HCT116 (cell line): ENCODE data around the gene ASMTL. TPM values are rescaled to one million over a fixed set of nuclear protein-coding genes. Genes with fewer than 3 reads are reported as not detected.

Experiments used
- ATAC-seq: fragments of 200-7000 bp; cut with Tn5 transposase; 2 replicates; pipeline ENCODE4 v1.9.1; 2020; ENCODE audit warnings: mild to moderate bottlenecking, moderate library complexity
- BruUV-seq: library from RNA; stranded (reverse); fragments of 400-500 nt; replicated peaks from 2 replicates; lab custom pipeline; 2021; lab: Mats Ljungman, UMichigan
- CTCF ChIA-PET: fragments of 300-600 bp; sonication (Branson Sonifier 250); formaldehyde crosslinking; loops from one replicate; lab custom pipeline; 2021; ENCODE audit warnings: antibody characterized with exemption; lab: Charles Lee
- POLR2A ChIA-PET: fragments of 300-600, 350-600 bp; sonication (Branson Sonifier 250); formaldehyde crosslinking; loops from one replicate; lab custom pipeline; 2021; ENCODE audit warnings: antibody characterized with exemption; lab: Charles Lee
- RAD21 ChIA-PET, 2 experiments: fragments of 300-600 bp; sonication (Branson Sonifier 250); formaldehyde crosslinking; loops; one replicate each; lab custom pipeline; 2023; ENCODE audit warnings: low total read pairs in 2 of 2; ENCODE audit not compliant: uncharacterized antibody in 2 of 2, unreplicated experiment in 2 of 2, low non-redundant PET in 1 of 2; lab: Charles Lee
- DNase-seq: peaks from one replicate; pipeline ENCODE4 v3.0.0-alpha.2; 2010; ENCODE audit warnings: low read depth, low spot score
- H2AFZ ChIP-seq: fragments of 200-600 bp; shearing (Covaris generic), sonication (generic); 2 replicates; pipeline ENCODE4 v1.6.1; 2017; ENCODE audit warnings: low read depth, mixed run types, mixed read lengths, antibody characterized with exemption, low read length; ENCODE audit not compliant: poor library complexity, severe bottlenecking
- H3K27ac ChIP-seq: 2 replicates; pipeline ENCODE4 v1.5.1; 2012; ENCODE audit warnings: low read depth, low read length
- H3K27me3 ChIP-seq: fragments of 200-600 bp; sonication (generic); 2 replicates; pipeline ENCODE4 v1.6.1; 2016; ENCODE audit warnings: mixed run types, low read length, mixed read lengths; ENCODE audit not compliant: insufficient read depth
- H3K36me3 ChIP-seq, 2 experiments: fragments of 200-500 bp in 1 of 2; fragments of 200-600 bp in 1 of 2; sonication (Bioruptor generic) in 1 of 2; sonication (generic) in 1 of 2; 2 replicates each; pipeline versions ENCODE4 v1.5.1 to v1.6.1; 2014 to 2016; ENCODE audit warnings: low read length in 2 of 2, inconsistent platforms in 1 of 2, mixed read lengths in 1 of 2, mixed run types in 1 of 2; ENCODE audit not compliant: insufficient read depth in 2 of 2, control insufficient read depth in 1 of 2
- H3K4me1 ChIP-seq, 2 experiments: fragments of 200-600 bp in 1 of 2; sonication (generic) in 1 of 2; 2 replicates each; pipeline versions ENCODE4 v1.5.1 to v1.6.1; 2012 to 2017; ENCODE audit warnings: low read length in 2 of 2, inconsistent platforms in 1 of 2, mild to moderate bottlenecking in 1 of 2, mixed read lengths in 1 of 2, mixed run types in 1 of 2, moderate library complexity in 1 of 2; ENCODE audit not compliant: insufficient read depth in 2 of 2, control insufficient read depth in 1 of 2
- H3K4me2 ChIP-seq: fragments of 200-600 bp; sonication (generic); 2 replicates; pipeline ENCODE4 v1.6.1; 2017; ENCODE audit warnings: mixed run types, low read length, mixed read lengths
- H3K4me3 ChIP-seq, 2 experiments: fragments of 200-600 bp in 1 of 2; sonication (generic) in 1 of 2; replicated peaks in 1 of 2; 2 replicates each; pipeline ENCODE4 v1.5.1; 2011 to 2016; ENCODE audit warnings: low read length in 2 of 2, control low read depth in 1 of 2, low read depth in 1 of 2, mild to moderate bottlenecking in 1 of 2, mixed read lengths in 1 of 2, mixed run types in 1 of 2
- H3K79me2 ChIP-seq: fragments of 200-600 bp; sonication (generic); 2 replicates; pipeline ENCODE4 v1.6.1; 2017; ENCODE audit warnings: mild to moderate bottlenecking, mixed run types, low read length, moderate library complexity, mixed read lengths; ENCODE audit not compliant: insufficient read depth
- H3K9ac ChIP-seq: fragments of 200-600 bp; sonication (generic); 2 replicates; pipeline ENCODE4 v1.6.1; 2016; ENCODE audit warnings: low read length, mixed read lengths
- H3K9me2 ChIP-seq: fragments of 200-600 bp; sonication (generic), shearing (Covaris generic); 2 replicates; pipeline ENCODE4 v1.6.1; 2017; ENCODE audit warnings: mixed run types, mild to moderate bottlenecking, moderate library complexity; ENCODE audit not compliant: insufficient read depth
- H3K9me3 ChIP-seq, 2 experiments: fragments of 200-500 bp in 1 of 2; fragments of 200-600 bp in 1 of 2; sonication (Bioruptor generic) in 1 of 2; sonication (generic) in 1 of 2; 2 replicates each; pipeline ENCODE4 v1.6.1; 2014 to 2017; ENCODE audit warnings: low read length in 2 of 2, mixed read lengths in 2 of 2, inconsistent platforms in 1 of 2, low read depth in 1 of 2, mild to moderate bottlenecking in 1 of 2, mixed run types in 1 of 2, moderate library complexity in 1 of 2; ENCODE audit not compliant: control insufficient read depth in 1 of 2, insufficient read depth in 1 of 2
- H4K20me1 ChIP-seq: fragments of 200-600 bp; sonication (generic), shearing (Covaris generic); 2 replicates; pipeline ENCODE4 v1.6.1; 2017; ENCODE audit warnings: mixed run types, mild to moderate bottlenecking, moderate library complexity; ENCODE audit not compliant: insufficient read depth
- ATF3 ChIP-seq: IDR thresholded peaks from 2 replicates; pipeline ENCODE4 v1.6.1; 2012
- CBX3 ChIP-seq: IDR thresholded peaks from 2 replicates; pipeline ENCODE4 v1.6.1; 2012; ENCODE audit warnings: low read depth
- ELF1 ChIP-seq: IDR thresholded peaks from 2 replicates; pipeline ENCODE4 v1.6.1; 2012; ENCODE audit warnings: low read depth, borderline replicate concordance
- EZH2phosphoT487 ChIP-seq: fragments of 200-600 bp; IDR thresholded peaks from 2 replicates; pipeline ENCODE4 v1.6.1; 2018; ENCODE audit warnings: antibody characterized with exemption, borderline replicate concordance
- REST ChIP-seq: IDR thresholded peaks from 2 replicates; pipeline ENCODE4 v1.6.1; 2012; ENCODE audit warnings: low read depth
- YY1 ChIP-seq: IDR thresholded peaks from 2 replicates; pipeline ENCODE4 v1.6.1; 2011; ENCODE audit warnings: low read length, low read depth, moderate library complexity, mild to moderate bottlenecking; ENCODE audit not compliant: insufficient replicate concordance; ENCODE audit errors: extremely low read depth
- ZFX ChIP-seq: fragments of 450-650 bp; IDR thresholded peaks from 2 replicates; pipeline ENCODE4 v1.6.1; 2017
- ZNF274 ChIP-seq: fragments of 200-500 bp; sonication (Bioruptor generic); IDR thresholded peaks from 2 replicates; pipeline ENCODE4 v1.6.1; 2014; ENCODE audit warnings: mild to moderate bottlenecking, low read depth, low read length, inconsistent platforms
- intact Hi-C: fragments of 100-400 bp; cut with micrococcal nuclease; formaldehyde crosslinking; loops from 2 replicates; pipeline ENCODE4 v1.10.0; 2022
- total RNA-seq: library from RNA; stranded (reverse); gene quantifications from one replicate; pipeline ENCODE4 v1.2.1, GENCODE V29; 2021; ENCODE audit not compliant: unreplicated experiment

Gene ASMTL
- total RNA-seq, 1 experiment from 2014 or later = 59.6 TPM

- Histone ChIP-seq H4K20me1 (no peaks in the 10 kb centered on the region), H3K27me3 (no peaks in the 10 kb centered on the region), H3K36me3 (peaks cover 4 to 10% of the 10 kb centered on the region in 2 experiments; a peak in 3 of 4 replicates), H3K9ac (no peak overlapping the region), H3K9me3 (no peaks in the 10 kb centered on the region), H3K79me2 (peaks cover 38% of the 10 kb centered on the region), H2AFZ (no peak overlapping the region), H3K4me1 (no peaks in the 10 kb centered on the region), H3K9me2 (no peaks in the 10 kb centered on the region), H3K27ac (no peak overlapping the region), H3K4me2 (no peak overlapping the region), H3K4me3 (no peak overlapping the region)
- intact Hi-C loops = no loop called here
- ATAC-seq (no peak), DNase-seq (no peak)
- CTCF ChIA-PET = no interaction called here
- POLR2A ChIA-PET = no interaction called here
- RAD21 ChIA-PET = no interaction called here
- no TSS peak for BruUV-seq
- no peak for TF ChIP-seq EZH2phosphoT487
- no peak for TF ChIP-seq ZFX
- no peak for TF ChIP-seq ATF3
- TF ChIP-seq ELF1 = no peak
- TF ChIP-seq REST = no peak
- TF ChIP-seq ZNF274 = no peak
- no peak for TF ChIP-seq CBX3
- no peak for TF ChIP-seq YY1
These were observed 12.2 kb downstream of the ASMTL start for GRCh38 chrX:1440506-1440905.
